OCI-LY7 (cell line): ENCODE results near the gene TRHDE. TPM values are rescaled to one million over a fixed set of nuclear protein-coding genes. Genes with fewer than 3 reads are reported as not detected.

Experiments
- BruUV-seq: library from RNA; stranded (reverse); fragments of 400-500 nt; replicated peaks from 2 replicates; lab custom pipeline; 2021; lab: Mats Ljungman, UMichigan
- CTCF ChIA-PET: fragments of 300-600 bp; sonication (Branson Sonifier 250); formaldehyde crosslinking; loops from one replicate; lab custom pipeline; 2022; ENCODE audit warnings: antibody characterized with exemption; ENCODE audit not compliant: unreplicated experiment; lab: Charles Lee
- POLR2A ChIA-PET: fragments of 300-600 bp; sonication (Branson Sonifier 250); formaldehyde crosslinking; loops from one replicate; lab custom pipeline; 2022; ENCODE audit warnings: antibody characterized with exemption; lab: Charles Lee
- DNase-seq: peaks from one replicate; pipeline ENCODE4 v3.0.0-alpha.2; 2015; ENCODE audit warnings: low spot score
- H2AFZ ChIP-seq: fragments of 200-600 bp; sonication (generic), shearing (Covaris generic); 2 replicates; pipeline ENCODE4 v1.6.1; 2014; ENCODE audit warnings: mild to moderate bottlenecking, antibody characterized with exemption, low read length, moderate library complexity
- H3K27ac ChIP-seq: fragments of 200-600 bp; sonication (generic); 2 replicates; pipeline ENCODE4 v1.5.1; 2014; ENCODE audit warnings: mixed run types, low read depth, mild to moderate bottlenecking, moderate library complexity, low read length, inconsistent platforms; ENCODE audit not compliant: poor library complexity, severe bottlenecking
- H3K36me3 ChIP-seq: fragments of 200-600 bp; sonication (generic); 2 replicates; pipeline ENCODE4 v1.6.1; 2014; ENCODE audit warnings: mild to moderate bottlenecking, antibody characterized with exemption, low read length, moderate library complexity, mixed read lengths; ENCODE audit not compliant: insufficient read depth
- H3K4me1 ChIP-seq: fragments of 200-600 bp; sonication (generic); 2 replicates; pipeline ENCODE4 v1.5.1; 2014; ENCODE audit warnings: mild to moderate bottlenecking, low read length; ENCODE audit not compliant: insufficient read depth, poor library complexity, severe bottlenecking
- H3K4me2 ChIP-seq: fragments of 200-600 bp; sonication (generic); 2 replicates; pipeline ENCODE4 v1.6.1; 2014; ENCODE audit warnings: mild to moderate bottlenecking, low read length
- H3K4me3 ChIP-seq: fragments of 200-600 bp; sonication (generic); 2 replicates; pipeline ENCODE4 v1.5.1; 2014; ENCODE audit warnings: mild to moderate bottlenecking, low read depth, low read length; ENCODE audit not compliant: poor library complexity, severe bottlenecking
- H3K79me2 ChIP-seq: fragments of 200-600 bp; sonication (generic); 2 replicates; pipeline ENCODE4 v1.6.1; 2016; ENCODE audit warnings: low read depth, mild to moderate bottlenecking, low read length, moderate library complexity, mixed read lengths; ENCODE audit not compliant: insufficient read depth
- H3K9me2 ChIP-seq: fragments of 200-600 bp; sonication (generic); 2 replicates; pipeline ENCODE4 v1.6.1; 2016; ENCODE audit warnings: mild to moderate bottlenecking, low read length, mixed read lengths; ENCODE audit not compliant: insufficient read depth
- H3K9me3 ChIP-seq: fragments of 200-600 bp; sonication (generic); 2 replicates; pipeline ENCODE4 v1.6.1; 2014; ENCODE audit warnings: mild to moderate bottlenecking, mixed run types, low read length, mixed read lengths
- H4K20me1 ChIP-seq: fragments of 200-600 bp; sonication (generic); 2 replicates; pipeline ENCODE4 v1.6.1; 2014; ENCODE audit warnings: mild to moderate bottlenecking, antibody characterized with exemption, low read length, moderate library complexity, mixed read lengths; ENCODE audit not compliant: insufficient read depth
- CTCF ChIP-seq: fragments of 200-600 bp; sonication (generic); conservative IDR thresholded peaks from 2 replicates; pipeline ENCODE4 v1.5.1; 2014; ENCODE audit warnings: mild to moderate bottlenecking, antibody characterized with exemption, low read length, moderate library complexity, mixed read lengths
- EZH2phosphoT487 ChIP-seq: fragments of 200-600 bp; sonication (generic); IDR thresholded peaks from 2 replicates; pipeline ENCODE4 v1.6.1; 2018; ENCODE audit warnings: low read depth, borderline replicate concordance, mild to moderate bottlenecking, mixed run types, antibody characterized with exemption, low read length, moderate library complexity, mixed read lengths
- intact Hi-C: fragments of 100-400 bp; cut with micrococcal nuclease; formaldehyde crosslinking; loops from one replicate; pipeline ENCODE4 v1.10.0; 2022; ENCODE audit not compliant: unreplicated experiment
- total RNA-seq, 2 experiments: library from RNA; depleted of rRNA in 1 of 2; stranded (reverse); fragments of >200 nt in 1 of 2; shearing (Covaris generic) in 1 of 2; gene quantifications; 2 replicates each; pipeline ENCODE4 v1.2.3, GENCODE V29; 2014 to 2022

Gene TRHDE
- total RNA-seq, 2 experiments from 2014 or later: not detected

- intact Hi-C loops: no loop called here
- BruUV-seq: no TSS peak
- Histone ChIP-seq H3K4me1 (no peaks in the 10 kb centered on the region), H3K27ac (no peak overlapping the region), H3K4me2 (no peak overlapping the region), H3K9me3 (no peaks in the 10 kb centered on the region), H2AFZ (no peak overlapping the region), H3K79me2 (no peaks in the 10 kb centered on the region), H3K4me3 (no peak overlapping the region), H3K9me2 (no peaks in the 10 kb centered on the region), H3K36me3 (no peaks in the 10 kb centered on the region), H4K20me1 (no peaks in the 10 kb centered on the region)
- ChIA-PET CTCF (interaction anchor here (0.5 kb wide), 1 partner anchor 9 kb away, joined by 3 read pairs; no protein-coding TSS in a partner anchor), POLR2A (interaction anchor here (0.6 kb wide), 2 partner anchors 116 to 913 kb away, joined by 3 read pairs; no protein-coding TSS in a partner anchor)
- DNase-seq: no peak
- TF ChIP-seq CTCF: no peak
- TF ChIP-seq EZH2phosphoT487: no peak
Observed at GRCh38 chr12:72274931-72275330, 2.8 kb downstream of the TRHDE start.

- no peaks in the 10 kb centered on the region for H3K4me1 ChIP-seq
- H3K36me3 ChIP-seq: no peaks in the 10 kb centered on the region
- H4K20me1 ChIP-seq: no peaks in the 10 kb centered on the region
- no peak overlapping the region for H2AFZ ChIP-seq
- no peak overlapping the region for H3K4me3 ChIP-seq
- intact Hi-C loops: no loop called here
- no peak for DNase-seq
- POLR2A ChIA-PET: no interaction called here
- no peak overlapping the region for H3K27ac ChIP-seq
- BruUV-seq: no TSS peak
- no peaks in the 10 kb centered on the region for H3K9me2 ChIP-seq
- TF ChIP-seq CTCF (no peak), EZH2phosphoT487 (no peak)
- H3K4me2 ChIP-seq: no peak overlapping the region
- no peaks in the 10 kb centered on the region for H3K9me3 ChIP-seq
- CTCF ChIA-PET: no interaction called here
- no peaks in the 10 kb centered on the region for H3K79me2 ChIP-seq
Observed at GRCh38 chr12:72275526-72275925, 3.4 kb downstream of the TRHDE start.

GRCh38 chr12:72276181-72276805, 4.1 kb downstream of the TRHDE start:
- TF ChIP-seq EZH2phosphoT487 (no peak), CTCF (no peak)
- POLR2A ChIA-PET: no interaction called here
- DNase-seq: no peak
- Histone ChIP-seq H4K20me1 (no peaks in the 10 kb centered on the region), H3K36me3 (no peaks in the 10 kb centered on the region), H3K79me2 (no peaks in the 10 kb centered on the region), H3K27ac (no peak overlapping the region), H2AFZ (no peak overlapping the region), H3K9me2 (no peaks in the 10 kb centered on the region), H3K4me1 (no peaks in the 10 kb centered on the region), H3K9me3 (no peaks in the 10 kb centered on the region), H3K4me3 (no peak overlapping the region), H3K4me2 (no peak overlapping the region)
- BruUV-seq: no TSS peak
- intact Hi-C loops: no loop called here
- CTCF ChIA-PET: no interaction called here
